ENCODE data around the gene SERP2.

DNA sequence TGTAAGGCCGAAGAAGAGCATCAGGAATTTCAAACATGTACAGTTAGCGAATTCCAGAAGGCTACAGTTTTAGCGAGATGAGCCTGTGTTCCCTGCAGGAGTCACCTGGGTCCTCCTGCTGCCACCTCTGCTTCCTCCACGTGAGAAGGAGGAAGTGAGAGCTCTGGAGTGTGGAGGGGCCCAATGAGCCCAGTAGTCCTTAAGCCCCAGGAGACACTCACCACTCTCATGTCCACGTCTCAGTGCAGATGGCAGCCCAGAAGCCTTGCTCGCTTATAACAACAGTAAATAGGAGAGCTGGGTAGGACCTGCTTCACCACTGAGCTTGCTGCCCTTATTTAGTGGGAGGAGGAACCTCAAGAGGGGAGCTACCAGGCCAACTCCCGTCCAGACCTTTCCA is 44.3 kb downstream of the SERP2 start:
- TF ChIP-seq, protein P1, sequence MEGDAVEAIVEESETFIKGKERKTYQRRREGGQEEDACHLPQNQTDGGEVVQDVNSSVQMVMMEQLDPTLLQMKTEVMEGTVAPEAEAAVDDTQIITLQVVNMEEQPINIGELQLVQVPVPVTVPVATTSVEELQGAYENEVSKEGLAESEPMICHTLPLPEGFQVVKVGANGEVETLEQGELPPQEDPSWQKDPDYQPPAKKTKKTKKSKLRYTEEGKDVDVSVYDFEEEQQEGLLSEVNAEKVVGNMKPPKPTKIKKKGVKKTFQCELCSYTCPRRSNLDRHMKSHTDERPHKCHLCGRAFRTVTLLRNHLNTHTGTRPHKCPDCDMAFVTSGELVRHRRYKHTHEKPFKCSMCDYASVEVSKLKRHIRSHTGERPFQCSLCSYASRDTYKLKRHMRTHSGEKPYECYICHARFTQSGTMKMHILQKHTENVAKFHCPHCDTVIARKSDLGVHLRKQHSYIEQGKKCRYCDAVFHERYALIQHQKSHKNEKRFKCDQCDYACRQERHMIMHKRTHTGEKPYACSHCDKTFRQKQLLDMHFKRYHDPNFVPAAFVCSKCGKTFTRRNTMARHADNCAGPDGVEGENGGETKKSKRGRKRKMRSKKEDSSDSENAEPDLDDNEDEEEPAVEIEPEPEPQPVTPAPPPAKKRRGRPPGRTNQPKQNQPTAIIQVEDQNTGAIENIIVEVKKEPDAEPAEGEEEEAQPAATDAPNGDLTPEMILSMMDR (IDR thresholded peaks at IDR 0.05): no peak
- TF ChIP-seq POLR2AphosphoS5 (IDR thresholded peaks at IDR 0.05): no peak
- TF ChIP-seq POLR2A (IDR thresholded peaks at IDR 0.05; ENCODE audit: low read depth): no peak

Data from esophagus muscularis mucosa (tissue), 3 donors.